ENCODE data around the gene SDE2. TPM values are rescaled to one million over a fixed set of nuclear protein-coding genes. Genes with fewer than 3 reads are reported as not detected.

Gene SDE2
- total and polyA plus RNA-seq, 2 of the 8 experiments (the other 6 are each of a cell fraction or from before 2014, with no cell fraction given) = 8.5 to 16.7 TPM

- Histone ChIP-seq H3K79me1 (ENCODE audit: low read depth, low read length) (no peaks in the 10 kb centered on the region), H3K9ac (replicated peaks in 1 of 4; ENCODE audit: extremely low read depth in 1 of 4, low read depth in 3 of 4, low read length in 3 of 4) (no peak overlapping the region), H4K5ac (ENCODE audit: insufficient read length, low read depth, low read length) (no peak overlapping the region), H3K4me1 (replicated peaks in 1 of 4; ENCODE audit: control insufficient read depth in 3 of 4, insufficient read depth in 4 of 4, low read length in 3 of 4) (peaks cover 4 to 11% (median 8%) of the 10 kb centered on the region in 4 experiments; a peak in 6 of 7 replicates), H4K91ac (replicated peaks; ENCODE audit: insufficient read length, low read length) (no peak overlapping the region), H3K14ac (ENCODE audit: insufficient read length) (no peak overlapping the region), H2BK120ac (replicated peaks; ENCODE audit: low read depth, low read length) (no peak overlapping the region), H4K8ac (ENCODE audit: extremely low read depth, insufficient read depth, low read length) (no peak overlapping the region), H3K79me2 (ENCODE audit: control insufficient read depth in 1 of 2, insufficient read depth in 2 of 2, low read length in 2 of 2) (no peaks in the 10 kb centered on the region), H3K18ac (ENCODE audit: extremely low read depth, low read length) (no peak overlapping the region), H3K4me3 (ENCODE audit: extremely low read depth in 1 of 4, insufficient read depth in 2 of 4, low read depth in 3 of 4, low read length in 4 of 4) (no peak overlapping the region), H3K23ac (ENCODE audit: insufficient read length) (no peak overlapping the region), H4K20me1 (replicated peaks in 1 of 2; ENCODE audit: control insufficient read depth in 1 of 2, insufficient read depth in 2 of 2, low read length in 2 of 2) (no peaks in the 10 kb centered on the region), H2AK5ac (ENCODE audit: low read depth, low read length) (no peak overlapping the region), H3K27me3 (replicated peaks in 1 of 4; ENCODE audit: control insufficient read depth in 3 of 4, extremely low read depth in 1 of 4, insufficient read depth in 3 of 4, low read length in 3 of 4) (no peaks in the 10 kb centered on the region), H3K4me2 (ENCODE audit: insufficient read depth in 1 of 2, low read depth in 2 of 2, low read length in 2 of 2) (no peak overlapping the region), H2AFZ (ENCODE audit: low read length) (no peak overlapping the region), H2BK20ac (ENCODE audit: low read length) (no peak overlapping the region), H2BK15ac (ENCODE audit: low read length) (no peak overlapping the region), H3K9me3 (ENCODE audit: insufficient read depth in 2 of 2, low read depth in 1 of 2, low read length in 1 of 2) (no peaks in the 10 kb centered on the region), H2BK5ac (ENCODE audit: low read depth, low read length) (no peak overlapping the region), H3K23me2 (ENCODE audit: low read depth, low read length) (no peaks in the 10 kb centered on the region), H3K27ac (ENCODE audit: low read depth, low read length) (no peak overlapping the region), H2BK12ac (ENCODE audit: low read depth, low read length) (no peak overlapping the region), H3K36me3 (ENCODE audit: control insufficient read depth in 2 of 4, insufficient read depth in 4 of 4, low read length in 3 of 4) (no peaks in the 10 kb centered on the region), H3K4ac (replicated peaks; ENCODE audit: insufficient read length, low read depth, low read length) (no peak overlapping the region), H3K56ac (replicated peaks; ENCODE audit: insufficient read length, low read depth, low read length) (no peak overlapping the region)
- FAIRE-seq = no peak
- no peak for DNase-seq (ENCODE audit: low read depth in 1 of 2, low spot score in 2 of 2)
- ChIA-PET CTCF (ENCODE audit: partially characterized antibody) (interaction anchor here (1.2 to 1.7 kb wide), 2 partner anchors 15 to 19 kb away, joined by 3 to 8 read pairs; no protein-coding TSS in a partner anchor), POLR2A (ENCODE audit: partially characterized antibody) (interaction anchor here (1.3 to 2.3 kb wide), 2 partner anchors 9 to 55 kb away, joined by 4 to 8 read pairs; partner anchors contain the start of gene H3-3A)
- TF ChIP-seq BRCA1 (IDR thresholded peaks at IDR 0.05; ENCODE audit: low read depth, low read length) (no peak), MAX (IDR thresholded peaks at IDR 0.05) (no peak), POLR2AphosphoS5 (IDR thresholded peaks at IDR 0.05; ENCODE audit: low read depth, low read length) (no peak), CBX8 (IDR thresholded peaks at IDR 0.05; ENCODE audit: borderline replicate concordance, low read depth, low read length) (no peak), SIN3A (conservative IDR thresholded peaks at IDR 0.05 in 1 of 2, IDR thresholded peaks at IDR 0.05 in 1 of 2; ENCODE audit: low read depth in 1 of 2, low read length in 2 of 2) (no peak), RXRA (IDR thresholded peaks at IDR 0.05; ENCODE audit: insufficient read depth, low read depth, low read length) (no peak), SIRT6 (IDR thresholded peaks at IDR 0.05; ENCODE audit: low read length) (no peak), MAFK (IDR thresholded peaks at IDR 0.05; ENCODE audit: low read depth, low read length) (no peak), RAD21 (IDR thresholded peaks at IDR 0.05 in 1 of 2, conservative IDR thresholded peaks at IDR 0.05 in 1 of 2; ENCODE audit: low read depth in 2 of 2, low read length in 2 of 2) (no peak)
Measured at GRCh38 chr1:226006686-226007085, 7.5 kb upstream of the SDE2 start.

Data from H1 (cell line).